Measurements from ENCODE around the gene DHRS11. TPM values are rescaled to one million over a fixed set of nuclear protein-coding genes. Genes with fewer than 3 reads are reported as not detected.

The DHRS11 gene
- total RNA-seq, 4 donors from 2014 or later = 4.9 to 15.8 (median 7.4) TPM

DNA sequence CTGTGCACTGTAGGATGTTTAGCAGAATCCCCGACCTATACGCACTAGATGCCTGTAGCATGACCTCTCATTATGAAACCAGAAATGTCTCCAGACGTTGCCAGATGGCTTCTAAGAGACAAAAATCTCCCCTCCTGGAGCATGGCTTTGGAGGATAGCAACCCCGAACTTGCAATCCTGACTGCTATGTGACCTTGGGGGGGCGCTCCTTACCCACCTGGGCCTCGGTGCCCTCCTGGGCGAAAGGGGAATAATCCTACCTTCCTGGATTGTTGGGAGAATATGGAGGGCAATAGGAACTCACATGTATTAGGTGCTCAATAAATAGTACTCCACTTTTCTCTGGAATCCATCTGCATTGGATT lies 17.8 kb downstream of the DHRS11 start:
- Histone ChIP-seq H3K4me3 (no peak overlapping the region), H3K9me3 (no peaks in the 10 kb centered on the region), H3K4me1 (peaks cover 9 to 13% of the 10 kb centered on the region in 2 donors), H3K27ac (no peak overlapping the region), H3K27me3 (no peaks in the 10 kb centered on the region), H3K36me3 (peaks cover 0 to 8% of the 10 kb centered on the region in 2 donors)
- DNase-seq (no peak), ATAC-seq (no peak)
- no peak for TF ChIP-seq POLR2A (IDR thresholded peaks at IDR 0.05)
- TF ChIP-seq, protein P1, sequence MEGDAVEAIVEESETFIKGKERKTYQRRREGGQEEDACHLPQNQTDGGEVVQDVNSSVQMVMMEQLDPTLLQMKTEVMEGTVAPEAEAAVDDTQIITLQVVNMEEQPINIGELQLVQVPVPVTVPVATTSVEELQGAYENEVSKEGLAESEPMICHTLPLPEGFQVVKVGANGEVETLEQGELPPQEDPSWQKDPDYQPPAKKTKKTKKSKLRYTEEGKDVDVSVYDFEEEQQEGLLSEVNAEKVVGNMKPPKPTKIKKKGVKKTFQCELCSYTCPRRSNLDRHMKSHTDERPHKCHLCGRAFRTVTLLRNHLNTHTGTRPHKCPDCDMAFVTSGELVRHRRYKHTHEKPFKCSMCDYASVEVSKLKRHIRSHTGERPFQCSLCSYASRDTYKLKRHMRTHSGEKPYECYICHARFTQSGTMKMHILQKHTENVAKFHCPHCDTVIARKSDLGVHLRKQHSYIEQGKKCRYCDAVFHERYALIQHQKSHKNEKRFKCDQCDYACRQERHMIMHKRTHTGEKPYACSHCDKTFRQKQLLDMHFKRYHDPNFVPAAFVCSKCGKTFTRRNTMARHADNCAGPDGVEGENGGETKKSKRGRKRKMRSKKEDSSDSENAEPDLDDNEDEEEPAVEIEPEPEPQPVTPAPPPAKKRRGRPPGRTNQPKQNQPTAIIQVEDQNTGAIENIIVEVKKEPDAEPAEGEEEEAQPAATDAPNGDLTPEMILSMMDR (IDR thresholded peaks at IDR 0.05 in 4 of 5, conservative IDR thresholded peaks at IDR 0.05 in 1 of 5) = no peak
- in situ Hi-C loops (cut with MboI; ENCODE audit: low sequenced_read_pairs in 4 of 4) (loop anchor here in 1 of 4 donors (25.0 kb wide), 1 partner anchor 353 kb away; no protein-coding TSS in a partner anchor), intact Hi-C loops (cut with DNase I; ENCODE audit: low total_unique reads) (loop anchor here (10.0 kb wide), 1 partner anchor 95 kb away; no protein-coding TSS in a partner anchor)

DNA sequence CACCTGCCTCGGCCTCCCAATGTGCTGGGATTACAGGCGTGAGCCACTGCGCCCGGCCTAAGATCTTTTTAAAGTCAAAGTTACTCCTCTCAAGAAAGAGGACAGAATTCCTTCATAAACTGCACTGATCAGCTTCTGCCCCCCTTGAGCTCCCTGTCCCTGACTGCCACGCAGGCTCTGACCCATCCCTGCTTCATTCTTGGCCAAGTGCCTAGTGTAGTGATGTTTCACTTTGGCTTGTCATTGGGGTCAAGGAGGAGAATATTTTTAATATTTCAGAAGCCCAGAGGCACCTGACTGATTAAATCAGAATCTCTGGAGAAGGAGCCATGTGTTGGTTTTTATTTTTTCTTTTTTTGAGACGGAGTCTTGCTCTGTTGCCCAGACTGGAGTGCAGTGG lies 18.8 kb downstream of the DHRS11 start:
- in situ Hi-C loops (cut with MboI; ENCODE audit: low sequenced_read_pairs in 4 of 4) = loop anchor here in 2 of 4 donors (10.0 to 25.0 kb wide), 2 partner anchors 352 to 434 kb away; no protein-coding TSS in a partner anchor
- ATAC-seq (no peak), DNase-seq (no peak)
- H3K27me3 ChIP-seq = no peaks in the 10 kb centered on the region
- H3K4me3 ChIP-seq = no peak overlapping the region
- H3K9me3 ChIP-seq = no peaks in the 10 kb centered on the region
- H3K27ac ChIP-seq = no peak overlapping the region
- peaks cover 18 to 23% of the 10 kb centered on the region in 2 donors for H3K4me1 ChIP-seq
- H3K36me3 ChIP-seq = peaks cover 0 to 8% of the 10 kb centered on the region in 2 donors
- intact Hi-C loops (cut with DNase I; ENCODE audit: low total_unique reads) = no loop called here
- TF ChIP-seq, protein P1 (IDR thresholded peaks at IDR 0.05 in 4 of 5, conservative IDR thresholded peaks at IDR 0.05 in 1 of 5) = no peak
- TF ChIP-seq POLR2A (IDR thresholded peaks at IDR 0.05) = no peak

DNA sequence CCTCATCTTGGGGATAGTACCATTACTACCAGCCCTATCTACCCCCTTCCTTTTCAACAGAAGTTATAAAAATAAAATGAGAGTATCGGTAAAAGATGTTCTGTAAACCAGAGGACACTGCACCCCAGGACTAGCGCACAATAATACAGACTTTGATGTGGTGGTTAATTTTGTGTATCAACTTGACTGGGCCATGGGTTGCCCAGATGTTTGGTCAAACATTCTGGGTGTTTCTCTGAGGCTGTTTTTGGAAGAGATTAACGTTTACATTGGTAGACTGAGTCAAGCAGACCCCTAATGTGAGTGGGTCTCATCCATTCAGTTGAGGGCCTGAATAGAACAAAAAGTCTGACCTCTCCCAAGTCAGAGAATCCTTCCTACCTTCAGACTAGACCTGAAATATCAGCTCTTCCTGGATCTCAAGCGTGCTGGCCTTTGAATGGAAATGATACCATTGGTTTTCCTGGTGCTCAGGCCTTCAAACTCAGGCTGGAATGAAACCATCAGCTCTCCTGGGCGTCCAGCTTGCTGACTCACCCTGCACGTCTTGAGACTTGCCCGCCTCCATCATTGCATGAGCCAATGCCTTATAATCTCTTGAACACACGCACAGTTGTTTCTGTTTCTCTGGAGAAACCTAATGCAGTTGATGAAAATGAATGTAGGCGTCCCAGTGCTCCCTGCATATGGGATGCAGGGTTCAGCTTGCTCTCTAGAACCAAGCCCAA lies 19.8 kb downstream of the DHRS11 start:
- H3K27ac ChIP-seq = no peak overlapping the region
- H3K4me3 ChIP-seq = no peak overlapping the region
- in situ Hi-C loops (cut with MboI; ENCODE audit: low sequenced_read_pairs in 4 of 4) = loop anchor here in 2 of 4 donors (10.0 to 25.0 kb wide), 2 partner anchors 351 to 433 kb away; no protein-coding TSS in a partner anchor
- no peak for ATAC-seq
- no peak for DNase-seq
- intact Hi-C loops (cut with DNase I; ENCODE audit: low total_unique reads) = no loop called here
- no peaks in the 10 kb centered on the region for H3K9me3 ChIP-seq
- no peak for TF ChIP-seq POLR2A (IDR thresholded peaks at IDR 0.05)
- TF ChIP-seq, protein P1 (IDR thresholded peaks at IDR 0.05 in 4 of 5, conservative IDR thresholded peaks at IDR 0.05 in 1 of 5) = no peak
- no peaks in the 10 kb centered on the region for H3K27me3 ChIP-seq
- peaks cover 0 to 8% of the 10 kb centered on the region in 2 donors for H3K36me3 ChIP-seq
- peaks cover 19 to 24% of the 10 kb centered on the region in 2 donors for H3K4me1 ChIP-seq

DNA sequence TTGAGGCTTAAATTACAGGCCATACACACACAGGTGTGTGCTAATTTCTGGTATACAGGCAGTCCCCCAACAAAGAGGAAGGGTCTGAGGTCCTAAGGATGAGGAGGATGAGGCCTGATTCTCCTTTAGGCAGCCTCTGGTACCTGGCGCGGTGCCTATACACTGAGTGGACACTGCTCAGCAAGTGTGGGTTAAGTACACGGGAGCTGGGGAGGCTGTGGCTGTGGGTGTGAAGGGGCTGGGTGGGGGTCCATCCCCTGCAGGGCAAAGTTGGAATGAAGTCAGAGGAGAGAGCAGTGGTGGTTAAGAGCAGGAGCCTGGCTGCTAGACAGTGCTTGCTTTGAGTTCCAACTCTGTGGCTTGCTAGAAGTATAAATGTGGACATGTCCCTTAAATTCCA lies 20.6 kb downstream of the DHRS11 start:
- ATAC-seq = no peak
- in situ Hi-C loops (cut with MboI; ENCODE audit: low sequenced_read_pairs in 4 of 4) = loop anchor here in 2 of 4 donors (10.0 to 25.0 kb wide), 2 partner anchors 350 to 432 kb away; no protein-coding TSS in a partner anchor
- Histone ChIP-seq H3K27me3 (no peaks in the 10 kb centered on the region), H3K9me3 (no peaks in the 10 kb centered on the region), H3K4me1 (peaks cover 19 to 24% of the 10 kb centered on the region in 2 donors), H3K36me3 (peaks cover 0 to 8% of the 10 kb centered on the region in 2 donors), H3K27ac (no peak overlapping the region), H3K4me3 (no peak overlapping the region)
- intact Hi-C loops (cut with DNase I; ENCODE audit: low total_unique reads) = no loop called here
- TF ChIP-seq POLR2A (IDR thresholded peaks at IDR 0.05) = no peak
- TF ChIP-seq, protein P1 (IDR thresholded peaks at IDR 0.05 in 4 of 5, conservative IDR thresholded peaks at IDR 0.05 in 1 of 5) = no peak
- no peak for DNase-seq
